Osteoblast (primary cell): Measurements from ENCODE around the gene PHETA2. TPM values are rescaled to one million over a fixed set of nuclear protein-coding genes. Genes with fewer than 3 reads are reported as not detected.
A peak's percentile ranks its signal among the peaks of the same experiment; 100 is the strongest.

Experiments used
- DNase-seq: peaks from one replicate; pipeline ENCODE4 v3.0.0; 2011; ENCODE audit warnings: low spot score, mixed read lengths; ENCODE audit not compliant: insufficient read length; ENCODE audit errors: missing footprints
- H2AFZ ChIP-seq: 2 replicates; pipeline ENCODE4 v1.6.0; 2011; ENCODE audit warnings: mild to moderate bottlenecking, low read length
- H3K27ac ChIP-seq: 2 replicates; pipeline ENCODE4 v1.5.1; 2011; ENCODE audit warnings: mild to moderate bottlenecking, low read depth, low read length, moderate library complexity
- H3K27me3 ChIP-seq: 2 replicates; pipeline ENCODE4 v1.6.0; 2012; ENCODE audit warnings: mild to moderate bottlenecking, control low read depth, inconsistent platforms, low read length, moderate library complexity; ENCODE audit not compliant: insufficient read depth
- H3K36me3 ChIP-seq: 2 replicates; pipeline ENCODE4 v1.5.1; 2011; ENCODE audit warnings: mild to moderate bottlenecking, low read length, control low read depth, moderate library complexity; ENCODE audit not compliant: insufficient read depth
- H3K4me1 ChIP-seq: 2 replicates; pipeline ENCODE4 v1.5.1; 2011; ENCODE audit warnings: mild to moderate bottlenecking, low read length, control low read depth, moderate library complexity; ENCODE audit not compliant: insufficient read depth
- H3K4me2 ChIP-seq: 2 replicates; pipeline ENCODE4 v1.6.0; 2011; ENCODE audit warnings: mild to moderate bottlenecking, low read length; ENCODE audit not compliant: insufficient read depth
- H3K4me3 ChIP-seq: fragments of 200-600 bp; sonication (generic); 3 replicates; pipeline ENCODE4 v1.5.1; 2012; ENCODE audit warnings: mild to moderate bottlenecking, low read length, inconsistent platforms; ENCODE audit not compliant: insufficient read depth
- H3K79me2 ChIP-seq: 2 replicates; pipeline ENCODE4 v1.6.0; 2012; ENCODE audit warnings: mild to moderate bottlenecking, low read length, control low read depth, inconsistent platforms; ENCODE audit not compliant: insufficient read depth
- H3K9me3 ChIP-seq: 2 replicates; pipeline ENCODE4 v1.5.1; 2011; ENCODE audit warnings: low read depth, low read length, control low read depth
- H4K20me1 ChIP-seq: 2 replicates; pipeline ENCODE4 v1.6.0; 2012; ENCODE audit warnings: mild to moderate bottlenecking, low read length, control low read depth; ENCODE audit not compliant: insufficient read depth
- CTCF ChIP-seq: IDR thresholded peaks from 2 replicates; pipeline ENCODE4 v1.5.1; 2011; ENCODE audit warnings: mild to moderate bottlenecking, low read depth, low read length, moderate library complexity; ENCODE audit errors: extremely low read depth
- total RNA-seq: library from RNA; depleted of rRNA; stranded (reverse); fragments of >200 nt; gene quantifications from 2 replicates; pipeline ENCODE4 v1.2.3, GENCODE V29; 2012

PHETA2 gene
- total RNA-seq, 1 donor: 23.9 TPM

- peak overlapping the region; percentile 87 for H3K4me3 ChIP-seq
- no peak for TF ChIP-seq CTCF
- DNase-seq: peak; percentile 84
- H3K4me1 ChIP-seq: peaks cover 32% of the 10 kb centered on the region
- peaks cover 25% of the 10 kb centered on the region for H3K79me2 ChIP-seq
- peak overlapping the region; percentile 84 for H3K27ac ChIP-seq
- peaks cover 30% of the 10 kb centered on the region for H3K36me3 ChIP-seq
- H2AFZ ChIP-seq: peak overlapping the region; percentile 70
- no peaks in the 10 kb centered on the region for H3K9me3 ChIP-seq
- H3K27me3 ChIP-seq: no peaks in the 10 kb centered on the region
- no peaks in the 10 kb centered on the region for H4K20me1 ChIP-seq
- peak overlapping the region; percentile 84 for H3K4me2 ChIP-seq
Measured at GRCh38 chr22:42073621-42074041, 417 bp upstream of the PHETA2 start.

DNA sequence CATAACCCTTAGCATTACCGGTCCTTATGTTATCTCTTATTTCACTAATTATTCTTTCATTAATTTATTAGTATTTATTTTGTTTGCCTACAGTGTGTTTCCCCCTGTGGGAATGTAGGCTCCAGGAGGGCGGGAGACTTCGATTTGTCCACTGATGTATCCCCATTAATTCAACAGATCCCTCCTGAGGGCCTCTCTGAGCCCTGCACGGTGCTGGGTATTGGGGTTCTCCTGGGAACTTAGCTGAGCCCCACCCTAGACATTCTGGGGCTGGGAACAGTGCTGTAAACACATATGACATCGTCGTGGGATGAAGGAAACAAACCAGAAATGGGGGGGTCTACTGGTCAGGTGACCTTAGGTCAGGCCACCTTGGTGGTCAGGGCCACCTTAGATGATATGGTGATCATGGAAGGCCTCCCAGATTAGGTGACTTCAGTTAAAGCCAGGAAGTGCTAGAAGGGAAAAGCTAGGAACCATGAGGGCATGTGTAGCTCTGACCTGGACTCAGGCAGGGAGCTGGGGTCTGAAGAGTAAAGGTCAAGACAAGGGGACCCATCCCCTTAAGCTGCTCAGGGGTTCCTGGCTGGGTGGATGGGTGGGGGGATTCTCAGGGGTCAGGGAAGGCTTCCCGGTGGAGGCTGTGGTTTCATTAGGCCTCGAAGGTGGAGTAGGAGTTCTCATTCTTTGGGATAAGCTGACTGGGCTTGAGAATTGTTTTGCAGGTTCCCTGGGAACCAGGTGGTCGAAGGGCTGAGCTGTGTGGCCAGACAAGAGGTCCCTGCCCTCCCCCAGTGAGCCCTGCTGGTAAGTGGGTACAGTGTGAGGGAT is 1.0 kb downstream of the PHETA2 start:
- peak; percentile 70 for DNase-seq
- H3K27ac ChIP-seq: peak overlapping the region; percentile 84
- H3K36me3 ChIP-seq: peaks cover 30% of the 10 kb centered on the region
- H3K4me1 ChIP-seq: peaks cover 33% of the 10 kb centered on the region
- H4K20me1 ChIP-seq: no peaks in the 10 kb centered on the region
- no peaks in the 10 kb centered on the region for H3K27me3 ChIP-seq
- TF ChIP-seq CTCF: no peak
- H2AFZ ChIP-seq: peak overlapping the region; percentile 70
- H3K4me2 ChIP-seq: peak overlapping the region; percentile 84
- peak overlapping the region; percentile 87 for H3K4me3 ChIP-seq
- peaks cover 24% of the 10 kb centered on the region for H3K79me2 ChIP-seq
- H3K9me3 ChIP-seq: no peaks in the 10 kb centered on the region

DNA sequence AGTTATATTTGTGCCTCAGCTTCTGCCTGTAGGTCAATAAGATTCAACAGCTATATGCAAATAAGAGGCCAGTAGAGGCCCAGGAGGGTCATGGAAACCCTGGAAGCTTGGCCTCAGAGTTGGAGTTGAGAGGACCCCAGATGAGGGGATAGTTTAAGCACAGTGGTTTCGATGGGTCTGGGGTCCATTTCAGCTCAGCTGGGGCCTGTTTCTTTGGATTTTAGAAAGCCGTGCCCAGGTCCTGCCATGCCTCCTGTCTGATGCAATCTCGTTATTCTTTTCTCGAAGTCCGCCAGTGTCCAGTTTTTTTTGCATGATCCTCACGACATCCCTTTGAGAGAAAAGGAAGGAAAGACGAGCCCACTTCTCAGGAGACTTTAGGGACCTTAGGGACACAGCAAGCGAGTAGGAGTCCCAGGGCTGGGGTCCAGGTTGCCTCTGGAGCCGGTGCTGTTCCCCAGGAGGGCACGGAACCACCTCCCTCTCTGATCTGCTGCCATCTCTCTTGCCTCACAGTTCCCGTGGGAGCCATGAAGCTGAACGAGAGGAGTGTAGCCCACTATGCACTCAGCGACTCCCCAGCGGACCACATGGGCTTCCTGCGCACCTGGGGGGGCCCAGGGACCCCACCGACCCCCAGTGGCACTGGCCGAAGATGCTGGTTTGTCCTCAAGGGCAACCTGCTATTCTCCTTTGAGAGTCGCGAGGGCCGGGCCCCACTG is 2.9 kb downstream of the PHETA2 start:
- Histone ChIP-seq H3K4me3 (no peak overlapping the region), H3K4me1 (peaks cover 26% of the 10 kb centered on the region), H3K36me3 (peaks cover 34% of the 10 kb centered on the region), H3K4me2 (no peak overlapping the region), H2AFZ (no peak overlapping the region), H3K27ac (peak overlapping the region; percentile 14), H4K20me1 (no peaks in the 10 kb centered on the region), H3K27me3 (no peaks in the 10 kb centered on the region), H3K9me3 (no peaks in the 10 kb centered on the region), H3K79me2 (peaks cover 30% of the 10 kb centered on the region)
- peak; percentile 57 for DNase-seq
- no peak for TF ChIP-seq CTCF
